HG03139 (cell line): ENCODE measurements around the gene ESR1.
A peak's percentile ranks its signal among the peaks of the same experiment; 100 is the strongest.

Experiments
- ATAC-seq: cut with Tn5 transposase; IDR thresholded peaks from one replicate; pipeline ENCODE4 v1.9.1; 2021; ENCODE audit not compliant: unreplicated experiment

Gene ESR1

DNA sequence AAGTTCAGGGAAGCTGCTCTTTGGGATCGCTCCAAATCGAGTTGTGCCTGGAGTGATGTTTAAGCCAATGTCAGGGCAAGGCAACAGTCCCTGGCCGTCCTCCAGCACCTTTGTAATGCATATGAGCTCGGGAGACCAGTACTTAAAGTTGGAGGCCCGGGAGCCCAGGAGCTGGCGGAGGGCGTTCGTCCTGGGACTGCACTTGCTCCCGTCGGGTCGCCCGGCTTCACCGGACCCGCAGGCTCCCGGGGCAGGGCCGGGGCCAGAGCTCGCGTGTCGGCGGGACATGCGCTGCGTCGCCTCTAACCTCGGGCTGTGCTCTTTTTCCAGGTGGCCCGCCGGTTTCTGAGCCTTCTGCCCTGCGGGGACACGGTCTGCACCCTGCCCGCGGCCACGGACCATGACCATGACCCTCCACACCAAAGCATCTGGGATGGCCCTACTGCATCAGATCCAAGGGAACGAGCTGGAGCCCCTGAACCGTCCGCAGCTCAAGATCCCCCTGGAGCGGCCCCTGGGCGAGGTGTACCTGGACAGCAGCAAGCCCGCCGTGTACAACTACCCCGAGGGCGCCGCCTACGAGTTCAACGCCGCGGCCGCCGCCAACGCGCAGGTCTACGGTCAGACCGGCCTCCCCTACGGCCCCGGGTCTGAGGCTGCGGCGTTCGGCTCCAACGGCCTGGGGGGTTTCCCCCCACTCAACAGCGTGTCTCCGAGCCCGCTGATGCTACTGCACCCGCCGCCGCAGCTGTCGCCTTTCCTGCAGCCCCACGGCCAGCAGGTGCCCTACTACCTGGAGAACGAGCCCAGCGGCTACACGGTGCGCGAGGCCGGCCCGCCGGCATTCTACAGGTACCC is at the start of gene ESR1:
Gene ESR1 (plus strand): TSS at position 170 of the 858 bp plus-strand sequence. CDS start 231 bp downstream, at position 401.
- ATAC-seq = no peak

DNA sequence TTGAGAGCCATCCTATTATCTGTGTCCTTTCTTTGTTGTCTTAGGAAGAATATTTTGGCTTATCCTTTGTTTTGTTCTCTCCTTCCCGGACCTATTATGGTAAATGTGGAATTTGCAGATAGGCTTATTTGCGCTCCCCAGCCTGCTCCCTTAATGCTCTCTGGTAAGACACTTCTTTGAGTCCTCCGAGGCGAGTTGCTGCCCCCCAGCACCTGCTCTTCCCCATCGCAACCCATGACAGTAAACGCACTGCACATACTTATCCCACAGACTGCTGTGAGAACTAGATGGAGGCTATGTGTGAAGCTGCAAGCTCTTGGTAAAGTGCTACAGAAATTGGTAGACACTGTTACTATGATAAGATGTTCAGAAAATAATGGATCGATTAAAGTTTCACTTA is 47.0 kb upstream of the ESR1 start:
- ATAC-seq = no peak

DNA sequence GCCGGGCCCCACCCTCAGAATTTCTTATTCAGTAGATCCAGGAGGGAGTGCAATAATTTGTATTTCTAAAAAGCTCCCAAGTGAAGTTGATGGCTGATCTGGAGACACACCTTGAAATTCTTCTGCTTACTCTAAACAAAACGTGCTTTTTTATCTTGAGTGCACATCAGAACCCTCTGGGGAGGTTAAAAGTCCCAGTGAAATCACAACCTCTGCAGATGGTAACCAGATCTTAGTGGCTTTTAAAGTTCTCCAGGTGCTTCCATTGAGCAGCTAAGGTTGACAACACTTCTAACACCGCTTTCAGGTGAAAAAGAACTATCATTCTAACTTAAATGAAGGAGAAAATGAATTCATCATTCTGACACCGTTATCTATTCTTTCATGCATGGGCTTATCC is 45.6 kb upstream of the ESR1 start:
- no peak for ATAC-seq

DNA sequence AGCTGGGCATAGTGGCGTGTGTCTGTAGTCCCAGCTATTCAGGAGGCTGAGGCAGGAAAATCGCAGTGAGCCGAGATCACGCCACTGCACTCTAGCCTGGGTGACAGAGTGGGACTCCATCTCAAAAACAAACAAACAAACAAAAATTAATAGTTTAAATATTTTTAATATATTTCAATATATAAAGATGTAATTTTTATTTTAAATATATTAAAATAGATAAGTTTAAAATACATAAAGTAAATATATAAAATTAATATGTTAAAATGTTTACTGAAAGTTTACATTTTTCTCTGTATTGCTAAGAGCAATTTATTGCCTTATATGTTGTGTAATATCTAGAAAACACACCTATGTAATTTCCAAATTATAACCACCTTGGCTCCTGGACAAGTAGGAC is 44.7 kb upstream of the ESR1 start:
- ATAC-seq = no peak

DNA sequence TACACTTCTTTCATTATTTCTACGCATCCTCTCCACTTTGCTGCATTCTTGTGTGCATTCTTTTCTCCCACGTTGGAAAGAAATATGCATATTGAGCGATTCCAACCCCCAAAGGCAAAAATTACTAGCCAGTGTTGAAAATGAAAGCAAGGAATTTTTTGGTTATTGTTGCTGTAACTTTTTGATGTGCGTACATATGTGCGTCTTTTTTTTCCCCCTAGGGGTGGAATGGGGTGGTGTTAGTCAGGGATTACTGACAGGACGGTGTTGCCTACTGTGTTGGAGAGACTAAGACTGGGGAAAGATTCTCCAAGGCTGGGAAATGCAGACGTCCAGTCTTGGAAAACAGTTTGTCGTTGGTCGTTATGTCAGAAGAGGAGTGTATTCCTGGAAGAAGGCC is 44.2 kb upstream of the ESR1 start:
- no peak for ATAC-seq

DNA sequence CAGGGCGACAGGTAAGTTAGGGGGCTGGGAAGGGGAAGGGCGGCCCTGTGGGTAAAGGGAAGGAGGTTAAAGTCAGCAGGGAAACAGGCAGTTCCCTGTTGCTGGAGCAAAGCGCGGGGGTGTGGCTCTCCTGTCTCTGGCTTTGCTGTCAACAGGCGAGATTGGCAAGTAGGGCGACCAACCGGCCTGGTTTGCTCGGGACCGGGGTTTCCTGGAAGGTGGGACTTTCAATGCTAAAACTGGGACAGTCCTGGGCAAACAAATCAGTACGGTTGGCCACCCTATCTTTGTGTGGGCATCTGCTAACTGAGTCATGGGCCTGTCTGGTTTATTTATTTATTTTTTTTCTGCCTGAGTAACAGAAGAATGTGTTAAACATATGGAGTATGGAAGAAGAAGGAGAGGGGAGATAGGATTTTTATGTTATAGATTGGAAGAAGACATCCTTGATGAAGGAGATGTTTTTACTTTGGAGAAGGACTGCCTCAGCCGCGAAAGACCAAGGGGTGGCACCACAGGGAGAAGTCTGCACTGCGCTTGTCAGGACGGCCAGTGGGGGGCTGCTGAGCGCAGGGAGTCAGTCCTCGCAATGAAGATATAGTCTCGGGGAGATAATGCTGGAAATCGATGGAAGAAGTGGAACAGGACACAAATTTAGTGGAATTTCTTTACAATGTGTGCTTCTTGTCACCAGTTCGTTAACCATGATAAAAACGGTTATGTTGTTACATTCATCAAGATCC is 43.4 kb upstream of the ESR1 start:
- ATAC-seq = peak; percentile 83

DNA sequence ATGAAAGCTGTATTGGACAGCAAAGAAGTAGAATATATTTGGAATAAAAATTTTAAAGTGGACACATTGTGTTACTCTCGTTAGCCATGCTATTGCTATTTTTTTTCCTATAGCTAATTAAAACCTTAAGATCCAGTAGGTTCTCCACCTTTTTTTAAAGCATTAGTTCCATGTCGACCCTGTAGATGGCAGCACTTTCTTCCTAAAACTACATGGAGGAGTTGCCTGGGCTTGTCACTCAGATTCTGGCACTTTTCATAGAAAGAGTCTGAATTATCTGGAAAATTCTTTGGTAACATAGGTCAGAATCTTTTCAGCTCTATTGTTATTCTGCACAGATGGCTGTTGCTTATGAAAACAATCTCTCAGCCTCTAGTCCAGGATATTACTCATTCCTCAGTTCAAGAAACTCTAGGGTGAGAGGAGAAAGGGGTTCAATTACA is 42.0 kb upstream of the ESR1 start:
- ATAC-seq = peak; percentile 79

DNA sequence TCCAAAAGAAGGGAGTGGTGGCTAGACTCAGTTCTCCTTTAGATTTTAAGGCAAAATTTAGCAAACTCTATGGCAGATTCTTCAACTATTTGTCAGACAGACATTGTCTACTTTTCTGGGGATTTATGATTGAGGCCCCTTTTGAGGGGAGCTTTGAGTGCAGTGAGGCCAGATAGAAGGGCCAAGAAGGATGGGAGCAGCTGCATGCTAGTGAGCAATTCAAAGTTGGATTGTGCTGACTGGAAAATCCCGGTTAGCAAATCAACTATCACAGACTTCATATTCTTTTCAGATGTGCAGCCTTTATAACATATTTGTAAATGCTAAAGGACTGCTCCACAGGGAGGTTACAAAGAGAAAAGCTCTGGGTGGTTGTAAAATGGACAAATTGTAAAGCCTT is 35.0 kb upstream of the ESR1 start:
- no peak for ATAC-seq

DNA sequence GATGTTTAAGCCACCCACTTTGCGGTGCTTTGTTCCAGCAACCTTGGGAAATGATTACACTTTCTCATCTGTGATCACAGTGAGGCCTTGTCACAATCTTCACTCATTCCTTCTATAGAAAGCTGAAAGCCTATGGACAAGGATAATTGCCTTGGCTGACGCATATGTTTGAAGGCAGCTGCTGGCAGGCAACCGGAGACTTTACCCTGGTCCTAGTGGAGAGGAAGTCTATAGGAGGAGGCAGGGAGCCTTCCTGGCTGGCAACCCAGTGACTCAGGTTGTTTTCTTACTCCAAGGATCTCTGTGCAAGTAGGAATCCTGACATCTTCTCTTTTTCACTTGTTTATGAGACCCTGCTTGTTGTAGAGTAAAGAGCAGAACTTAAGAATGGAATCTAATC is 34.1 kb upstream of the ESR1 start:
- ATAC-seq = no peak

DNA sequence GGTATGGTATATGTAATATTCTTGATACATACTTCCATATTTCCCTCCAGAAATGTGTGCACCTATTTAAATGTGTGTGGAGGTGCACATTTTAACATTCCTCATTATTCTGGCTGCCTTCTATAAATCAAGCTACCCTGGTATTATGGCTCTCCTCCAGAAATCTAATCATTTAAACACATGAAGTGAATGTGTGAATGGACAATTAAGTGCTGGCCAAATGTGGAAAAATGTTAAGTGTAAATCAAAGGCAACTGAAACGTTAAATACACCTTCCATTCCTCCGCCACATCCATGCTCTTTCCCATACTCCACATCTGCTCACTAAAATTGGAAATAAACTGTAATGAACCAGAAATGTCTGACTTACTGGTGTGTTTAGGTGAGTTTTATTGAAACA is 24.9 kb upstream of the ESR1 start:
- ATAC-seq = no peak

DNA sequence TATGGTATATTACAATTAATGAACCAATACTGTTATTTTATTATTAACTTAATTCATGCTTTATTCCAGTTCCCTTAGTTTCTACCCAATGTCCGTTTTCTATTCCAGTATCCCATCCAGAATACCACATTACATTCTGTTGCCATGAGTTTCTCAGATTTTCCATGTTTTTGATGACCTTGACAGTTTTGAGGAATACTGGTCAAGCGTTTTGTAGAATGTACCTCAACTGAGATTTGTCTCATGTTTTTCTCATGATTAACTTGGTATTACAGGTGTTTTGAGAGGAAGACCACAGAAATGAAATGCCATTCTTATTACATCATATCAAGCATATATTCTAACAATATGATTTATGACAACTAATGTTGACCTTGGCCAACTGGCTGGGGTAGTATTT is 23.8 kb upstream of the ESR1 start:
- ATAC-seq = no peak

DNA sequence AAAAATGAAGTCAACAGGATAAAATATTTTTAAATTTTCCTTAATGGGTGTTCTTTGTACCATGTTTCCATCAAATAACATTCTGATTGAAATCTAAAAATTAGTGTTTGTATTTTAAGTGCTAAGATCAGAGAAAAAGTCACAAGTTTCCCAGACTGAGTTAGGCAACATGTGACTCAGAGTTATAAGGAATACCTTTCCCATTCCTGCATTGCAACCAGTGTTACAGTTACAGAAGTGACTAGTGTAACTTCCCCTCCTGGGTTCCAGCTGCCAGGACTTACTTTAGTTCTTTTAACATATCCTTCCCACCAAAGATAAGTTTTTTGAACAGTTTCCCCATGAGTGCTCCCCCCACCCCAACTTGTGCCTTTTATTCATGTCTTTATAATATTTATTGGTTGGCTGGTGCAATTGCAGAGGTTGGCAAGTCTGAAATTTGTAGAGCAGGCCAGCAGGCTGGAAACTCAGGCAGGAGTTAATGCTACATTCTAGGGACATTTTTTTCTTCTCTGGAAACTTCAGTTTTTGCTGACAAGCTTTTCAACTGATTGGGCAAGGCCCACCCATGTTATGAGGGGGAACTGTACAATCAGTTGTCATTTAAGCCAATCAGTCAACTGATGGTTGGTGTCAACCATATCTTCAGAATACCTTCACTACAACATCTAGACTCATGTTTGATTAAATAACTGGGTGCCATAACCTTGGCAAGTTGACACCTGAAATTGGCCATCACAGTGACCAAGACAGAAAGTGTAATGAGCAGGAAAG is 22.9 kb upstream of the ESR1 start:
- no peak for ATAC-seq

DNA sequence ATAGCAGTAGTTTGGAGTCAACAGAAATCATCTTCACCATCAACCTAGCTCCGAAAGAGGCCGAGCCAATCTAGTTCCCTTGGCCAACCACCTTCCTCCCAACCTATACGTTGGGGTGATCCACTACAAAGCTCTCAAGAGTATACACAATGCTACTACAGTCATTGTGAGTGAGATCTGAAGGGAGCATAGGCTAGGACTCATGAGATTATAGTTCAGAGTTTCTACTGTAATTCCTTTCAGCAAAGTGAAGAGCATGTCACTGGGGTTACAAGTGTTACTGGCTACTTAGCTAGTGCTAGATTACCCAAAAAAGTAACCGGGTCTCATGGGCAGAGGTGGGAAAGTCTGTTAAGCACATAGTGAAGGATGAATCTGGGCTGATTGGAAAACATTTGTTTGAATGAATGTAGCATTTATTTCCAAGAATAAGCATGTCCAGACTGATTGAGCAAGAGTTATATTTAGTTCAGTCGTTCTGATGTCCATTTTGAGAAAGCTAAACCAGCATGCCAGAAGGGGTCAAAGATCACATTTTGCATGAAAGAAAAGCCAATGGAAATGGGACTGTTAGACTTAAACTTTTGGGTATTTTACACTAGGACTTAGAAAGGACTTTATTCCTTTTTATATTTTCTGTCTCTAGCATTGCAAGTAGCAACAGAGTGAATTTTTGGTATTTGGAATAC is 10.5 kb upstream of the ESR1 start:
- no peak for ATAC-seq

DNA sequence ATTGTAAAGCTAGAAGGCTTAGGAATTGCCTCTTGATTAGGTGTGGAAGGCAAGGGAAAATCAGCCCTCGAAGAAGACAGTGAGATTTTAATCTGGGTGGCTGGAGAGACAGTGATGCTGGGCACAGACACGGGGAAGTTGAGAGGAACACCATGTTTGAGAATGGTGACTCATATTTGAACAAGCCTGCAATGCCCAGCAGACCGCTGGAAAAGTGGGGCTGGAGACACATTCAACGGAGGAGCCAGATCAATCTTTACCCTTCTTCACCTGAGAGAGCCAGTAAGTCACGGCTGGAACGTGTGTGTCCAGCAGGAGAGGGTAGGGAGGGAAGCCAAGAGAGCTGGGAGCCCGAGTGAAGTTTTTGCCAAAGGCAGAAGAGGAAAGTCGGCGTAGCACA is 3.7 kb upstream of the ESR1 start:
- no peak for ATAC-seq

DNA sequence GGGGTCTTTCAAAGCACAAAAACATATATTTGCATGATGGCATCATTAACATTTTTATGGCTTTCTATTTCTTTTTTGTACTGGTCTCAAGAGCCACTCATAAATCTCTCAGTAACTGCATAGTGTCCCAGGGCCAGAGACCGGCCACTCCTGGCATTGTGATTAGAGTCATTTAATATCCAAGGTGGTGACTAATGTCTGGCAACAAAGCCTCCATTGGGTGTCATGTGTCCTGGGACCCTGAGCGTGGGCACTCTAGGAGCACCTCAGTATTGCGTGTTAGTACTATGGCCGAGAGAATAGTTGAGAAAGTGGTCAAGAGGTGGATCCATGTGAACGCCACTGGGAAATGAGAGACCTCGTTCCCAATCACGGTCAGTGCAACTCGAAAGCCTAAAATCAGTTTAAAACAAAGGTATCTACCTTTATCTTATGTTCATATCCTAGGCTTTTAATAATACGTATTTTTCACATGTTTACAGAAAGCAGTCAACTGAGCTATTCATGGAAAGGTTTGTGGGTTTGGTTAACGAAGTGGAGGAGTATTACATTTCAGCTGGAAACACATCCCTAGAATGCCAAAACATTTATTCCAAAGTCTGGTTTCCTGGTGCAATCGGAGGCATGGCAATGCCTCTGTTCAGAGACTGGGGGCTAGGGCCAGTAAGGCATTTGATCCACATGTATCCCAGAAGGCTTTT is 2.7 kb upstream of the ESR1 start:
- no peak for ATAC-seq

DNA sequence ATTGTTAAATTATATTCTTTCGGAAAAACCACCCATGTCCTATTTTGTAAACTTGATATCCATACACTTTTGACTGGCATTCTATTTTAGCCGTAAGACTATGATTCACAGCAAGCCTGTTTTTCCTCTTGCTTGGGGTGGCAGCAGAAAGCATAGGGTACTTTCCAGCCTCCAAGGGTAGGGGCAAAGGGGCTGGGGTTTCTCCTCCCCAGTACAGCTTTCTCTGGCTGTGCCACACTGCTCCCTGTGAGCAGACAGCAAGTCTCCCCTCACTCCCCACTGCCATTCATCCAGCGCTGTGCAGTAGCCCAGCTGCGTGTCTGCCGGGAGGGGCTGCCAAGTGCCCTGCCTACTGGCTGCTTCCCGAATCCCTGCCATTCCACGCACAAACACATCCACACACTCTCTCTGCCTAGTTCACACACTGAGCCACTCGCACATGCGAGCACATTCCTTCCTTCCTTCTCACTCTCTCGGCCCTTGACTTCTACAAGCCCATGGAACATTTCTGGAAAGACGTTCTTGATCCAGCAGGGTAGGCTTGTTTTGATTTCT is 2.1 kb upstream of the ESR1 start:
- no peak for ATAC-seq

DNA sequence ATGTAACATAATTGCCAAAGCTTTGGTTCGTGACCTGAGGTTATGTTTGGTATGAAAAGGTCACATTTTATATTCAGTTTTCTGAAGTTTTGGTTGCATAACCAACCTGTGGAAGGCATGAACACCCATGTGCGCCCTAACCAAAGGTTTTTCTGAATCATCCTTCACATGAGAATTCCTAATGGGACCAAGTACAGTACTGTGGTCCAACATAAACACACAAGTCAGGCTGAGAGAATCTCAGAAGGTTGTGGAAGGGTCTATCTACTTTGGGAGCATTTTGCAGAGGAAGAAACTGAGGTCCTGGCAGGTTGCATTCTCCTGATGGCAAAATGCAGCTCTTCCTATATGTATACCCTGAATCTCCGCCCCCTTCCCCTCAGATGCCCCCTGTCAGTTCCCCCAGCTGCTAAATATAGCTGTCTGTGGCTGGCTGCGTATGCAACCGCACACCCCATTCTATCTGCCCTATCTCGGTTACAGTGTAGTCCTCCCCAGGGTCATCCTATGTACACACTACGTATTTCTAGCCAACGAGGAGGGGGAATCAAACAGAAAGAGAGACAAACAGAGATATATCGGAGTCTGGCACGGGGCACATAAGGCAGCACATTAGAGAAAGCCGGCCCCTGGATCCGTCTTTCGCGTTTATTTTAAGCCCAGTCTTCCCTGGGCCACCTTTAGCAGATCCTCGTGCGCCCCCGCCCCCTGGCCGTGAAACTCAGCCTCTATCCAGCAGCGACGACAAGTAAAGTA is 547 bp upstream of the ESR1 start:
- no peak for ATAC-seq

DNA sequence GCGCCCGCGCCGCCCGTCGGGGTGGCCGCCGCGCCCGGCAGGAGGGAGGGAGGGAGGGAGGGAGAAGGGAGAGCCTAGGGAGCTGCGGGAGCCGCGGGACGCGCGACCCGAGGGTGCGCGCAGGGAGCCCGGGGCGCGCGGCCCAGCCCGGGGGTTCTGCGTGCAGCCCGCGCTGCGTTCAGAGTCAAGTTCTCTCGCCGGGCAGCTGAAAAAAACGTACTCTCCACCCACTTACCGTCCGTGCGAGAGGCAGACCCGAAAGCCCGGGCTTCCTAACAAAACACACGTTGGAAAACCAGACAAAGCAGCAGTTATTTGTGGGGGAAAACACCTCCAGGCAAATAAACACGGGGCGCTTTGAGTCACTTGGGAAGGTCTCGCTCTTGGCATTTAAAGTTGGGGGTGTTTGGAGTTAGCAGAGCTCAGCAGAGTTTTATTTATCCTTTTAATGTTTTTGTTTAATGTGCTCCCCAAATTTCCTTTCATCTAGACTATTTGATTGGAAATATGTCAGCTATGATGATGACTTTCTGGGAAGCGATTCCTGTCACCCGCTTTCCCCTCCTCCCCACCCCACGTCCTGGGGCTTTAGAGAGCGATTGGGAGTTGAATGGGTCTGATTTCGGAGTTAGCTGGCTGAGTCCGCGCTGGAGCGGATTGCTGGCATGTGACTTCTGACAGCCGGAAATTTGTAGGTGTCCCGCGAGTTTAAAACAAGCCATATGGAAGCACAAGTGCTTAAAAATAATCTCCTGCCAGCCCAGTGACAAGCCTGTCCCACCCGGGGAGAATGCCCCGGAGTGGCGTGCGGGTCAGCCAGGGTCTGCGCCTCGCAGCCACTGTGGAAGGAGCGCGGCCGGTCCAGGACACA is 1.1 kb downstream of the ESR1 start:
- no peak for ATAC-seq
